Measurements from ENCODE around the gene SPAG4. TPM values are rescaled to one million over a fixed set of nuclear protein-coding genes. Genes with fewer than 3 reads are reported as not detected.

The SPAG4 gene
- total and polyA plus RNA-seq, 2 experiments from 2014 or later, result 27.9 to 44.6 TPM

DNA sequence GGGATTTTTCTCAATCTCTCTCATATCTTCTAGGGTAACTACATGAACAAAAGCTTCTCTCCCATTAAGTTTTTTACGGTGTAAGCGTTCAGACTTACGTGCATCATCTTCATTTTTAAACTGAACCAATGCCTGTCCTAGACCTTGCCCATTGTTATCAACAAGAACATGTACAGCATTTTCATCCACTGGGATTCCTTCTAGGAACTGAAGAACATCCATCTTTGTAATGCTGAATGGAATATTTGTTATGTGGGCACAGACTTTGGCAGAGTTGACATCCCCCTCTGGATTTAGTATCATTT lies 37.8 kb downstream of the SPAG4 start:
- Histone ChIP-seq H3K36me3 (peaks cover 30% of the 10 kb centered on the region), H3K4me1 (ENCODE audit: low read depth) (peaks cover 4% of the 10 kb centered on the region), H3K4me3 (no peak overlapping the region), H3K9me3 (ENCODE audit: low read depth) (no peaks in the 10 kb centered on the region), H3K27ac (no peak overlapping the region), H3K27me3 (no peaks in the 10 kb centered on the region)
- TF ChIP-seq, protein P1, sequence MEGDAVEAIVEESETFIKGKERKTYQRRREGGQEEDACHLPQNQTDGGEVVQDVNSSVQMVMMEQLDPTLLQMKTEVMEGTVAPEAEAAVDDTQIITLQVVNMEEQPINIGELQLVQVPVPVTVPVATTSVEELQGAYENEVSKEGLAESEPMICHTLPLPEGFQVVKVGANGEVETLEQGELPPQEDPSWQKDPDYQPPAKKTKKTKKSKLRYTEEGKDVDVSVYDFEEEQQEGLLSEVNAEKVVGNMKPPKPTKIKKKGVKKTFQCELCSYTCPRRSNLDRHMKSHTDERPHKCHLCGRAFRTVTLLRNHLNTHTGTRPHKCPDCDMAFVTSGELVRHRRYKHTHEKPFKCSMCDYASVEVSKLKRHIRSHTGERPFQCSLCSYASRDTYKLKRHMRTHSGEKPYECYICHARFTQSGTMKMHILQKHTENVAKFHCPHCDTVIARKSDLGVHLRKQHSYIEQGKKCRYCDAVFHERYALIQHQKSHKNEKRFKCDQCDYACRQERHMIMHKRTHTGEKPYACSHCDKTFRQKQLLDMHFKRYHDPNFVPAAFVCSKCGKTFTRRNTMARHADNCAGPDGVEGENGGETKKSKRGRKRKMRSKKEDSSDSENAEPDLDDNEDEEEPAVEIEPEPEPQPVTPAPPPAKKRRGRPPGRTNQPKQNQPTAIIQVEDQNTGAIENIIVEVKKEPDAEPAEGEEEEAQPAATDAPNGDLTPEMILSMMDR (IDR thresholded peaks at IDR 0.05; ENCODE audit: low read depth, low read length), result no peak
- DNase-seq (ENCODE audit: low read depth in 1 of 2, low spot score in 1 of 2), result no peak

DNA sequence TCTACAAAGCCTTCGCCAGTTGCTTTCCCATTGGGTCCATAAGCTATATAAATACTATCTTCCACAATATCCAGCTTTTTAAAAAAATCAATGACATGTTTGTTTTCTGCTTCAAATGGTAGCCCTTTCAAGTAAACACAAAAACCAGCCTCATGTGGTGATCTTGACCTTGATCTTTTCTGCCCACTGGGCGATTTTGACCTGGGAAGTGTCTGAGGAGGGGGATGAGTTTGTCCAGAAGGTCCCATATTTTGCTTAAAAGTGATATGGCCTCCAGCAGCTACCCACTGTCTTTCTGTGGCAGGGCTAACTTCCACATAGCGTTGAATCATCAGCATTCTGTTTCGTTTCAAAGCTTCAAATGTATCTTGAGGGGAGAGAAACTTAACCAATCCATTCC lies 38.3 kb downstream of the SPAG4 start:
- TF ChIP-seq, protein P1 (IDR thresholded peaks at IDR 0.05; ENCODE audit: low read depth, low read length), result no peak
- Histone ChIP-seq H3K4me1 (ENCODE audit: low read depth) (peaks cover 4% of the 10 kb centered on the region), H3K27ac (no peak overlapping the region), H3K36me3 (peaks cover 30% of the 10 kb centered on the region), H3K27me3 (no peaks in the 10 kb centered on the region), H3K9me3 (ENCODE audit: low read depth) (no peaks in the 10 kb centered on the region), H3K4me3 (no peak overlapping the region)
- no peak for DNase-seq (ENCODE audit: low read depth in 1 of 2, low spot score in 1 of 2)

DNA sequence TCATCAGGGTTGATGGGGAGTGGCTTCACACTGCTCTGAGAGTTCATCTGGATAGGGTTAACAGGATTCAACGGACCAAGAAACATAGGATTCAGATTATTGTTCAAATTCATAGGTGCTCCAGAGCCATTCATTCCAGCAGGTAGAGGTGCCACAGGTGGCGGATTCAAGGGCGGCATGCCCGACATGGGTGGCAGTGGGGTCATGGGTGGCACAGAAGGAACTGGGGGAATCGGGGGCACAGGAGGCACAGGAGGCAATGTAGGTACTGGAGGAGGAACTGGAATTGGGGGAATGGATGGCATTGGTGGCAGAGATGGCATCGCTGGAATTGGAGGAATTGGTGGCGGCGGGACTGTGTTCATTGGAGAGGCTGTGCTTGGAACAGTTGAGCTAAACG lies 38.8 kb downstream of the SPAG4 start:
- H3K4me1 ChIP-seq (ENCODE audit: low read depth), result peaks cover 8% of the 10 kb centered on the region
- no peaks in the 10 kb centered on the region for H3K27me3 ChIP-seq
- H3K9me3 ChIP-seq (ENCODE audit: low read depth), result no peaks in the 10 kb centered on the region
- DNase-seq (ENCODE audit: low read depth in 1 of 2, low spot score in 1 of 2), result no peak
- TF ChIP-seq, protein P1 (IDR thresholded peaks at IDR 0.05; ENCODE audit: low read depth, low read length), result no peak
- H3K36me3 ChIP-seq, result peaks cover 30% of the 10 kb centered on the region
- H3K27ac ChIP-seq, result no peak overlapping the region
- no peak overlapping the region for H3K4me3 ChIP-seq

DNA sequence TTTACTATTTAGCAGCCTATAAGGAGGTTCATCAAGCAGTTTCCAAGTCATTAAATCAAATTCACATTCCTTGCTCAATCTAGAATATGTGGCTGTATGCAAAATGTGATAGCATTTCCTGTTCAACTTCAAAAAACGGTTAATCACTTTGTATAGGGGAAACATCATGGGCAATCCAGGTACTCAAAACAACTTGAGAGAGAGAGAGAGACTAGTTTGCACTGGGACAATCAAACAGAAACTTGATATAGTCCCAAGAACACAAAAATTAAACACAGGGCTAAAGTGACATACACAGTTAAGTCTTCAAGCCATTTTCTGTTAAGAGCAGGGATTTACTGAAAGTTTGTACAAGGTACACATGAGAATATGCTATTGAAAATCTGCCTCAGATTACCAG lies 41.6 kb downstream of the SPAG4 start:
- no peaks in the 10 kb centered on the region for H3K9me3 ChIP-seq (ENCODE audit: low read depth)
- no peak overlapping the region for H3K27ac ChIP-seq
- no peak for DNase-seq (ENCODE audit: low read depth in 1 of 2, low spot score in 1 of 2)
- TF ChIP-seq, protein P1 (IDR thresholded peaks at IDR 0.05; ENCODE audit: low read depth, low read length), result no peak
- peaks cover 22% of the 10 kb centered on the region for H3K4me1 ChIP-seq (ENCODE audit: low read depth)
- H3K27me3 ChIP-seq, result no peaks in the 10 kb centered on the region
- peaks cover 22% of the 10 kb centered on the region for H3K36me3 ChIP-seq
- H3K4me3 ChIP-seq, result no peak overlapping the region

DNA sequence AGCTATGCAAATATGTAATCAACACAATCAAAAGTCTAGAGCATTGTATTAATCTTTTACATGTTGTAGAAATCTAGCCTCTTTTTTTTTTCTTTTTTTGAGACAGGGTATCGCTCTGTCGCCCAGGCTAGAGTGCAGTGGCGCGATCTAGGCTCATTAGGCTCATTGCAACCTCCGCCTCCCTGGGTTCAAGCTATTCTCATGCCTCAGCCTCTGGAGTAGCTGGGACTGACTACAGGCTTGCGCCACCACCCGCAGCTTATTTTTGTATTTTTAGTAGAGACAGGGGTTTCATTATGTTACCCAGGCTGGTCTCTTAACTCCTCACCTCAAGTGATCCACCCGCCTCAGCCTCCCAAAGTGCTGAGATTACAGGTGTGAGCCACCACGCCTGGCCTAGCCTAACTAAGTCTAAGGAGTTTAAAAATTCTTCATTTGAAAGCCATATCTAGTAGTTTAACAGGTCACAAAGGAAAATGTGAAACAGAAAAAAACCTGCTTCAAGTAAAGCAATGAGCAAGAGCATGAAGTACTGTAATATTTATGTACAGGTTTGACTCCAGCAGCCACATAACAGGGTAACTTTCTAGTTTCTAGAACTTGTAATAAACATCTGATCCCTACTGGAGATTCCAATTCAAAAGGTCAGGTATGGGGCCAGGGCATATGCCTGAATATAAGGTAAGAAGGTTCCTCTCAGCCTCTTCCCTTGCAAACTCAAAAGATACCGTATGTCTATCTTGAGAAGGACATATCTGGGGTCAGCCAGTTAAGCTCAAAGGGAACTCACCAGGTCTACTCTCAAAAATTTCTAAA lies 44.7 kb downstream of the SPAG4 start:
- TF ChIP-seq, protein P1 (IDR thresholded peaks at IDR 0.05; ENCODE audit: low read depth, low read length), result no peak
- no peaks in the 10 kb centered on the region for H3K27me3 ChIP-seq
- H3K27ac ChIP-seq, result no peak overlapping the region
- no peaks in the 10 kb centered on the region for H3K36me3 ChIP-seq
- no peak for DNase-seq (ENCODE audit: low read depth in 1 of 2, low spot score in 1 of 2)
- peaks cover 30% of the 10 kb centered on the region for H3K4me1 ChIP-seq (ENCODE audit: low read depth)
- H3K4me3 ChIP-seq, result no peak overlapping the region
- no peaks in the 10 kb centered on the region for H3K9me3 ChIP-seq (ENCODE audit: low read depth)

Data from cardiac muscle cell (in vitro differentiated cells and primary cell).